GM23248 (cell line): ENCODE results near the gene EPGN.
"Not testable (repeated sequence)": the region's sequence is repeated elsewhere in the genome, so short reads cannot be mapped to it uniquely, and the experiment has no call there.

Source experiments
- EZH2 ChIP-seq: fragments of 200-600 bp; sonication (generic); IDR thresholded peaks from 2 replicates; pipeline ENCODE4 v1.6.1; 2018; ENCODE audit warnings: antibody characterized with exemption, mild to moderate bottlenecking; ENCODE audit not compliant: insufficient read depth, poor library complexity, severe bottlenecking
- EZH2phosphoT487 ChIP-seq: fragments of 200-600 bp; sonication (generic); IDR thresholded peaks from 2 replicates; pipeline ENCODE4 v1.6.1; 2018; ENCODE audit warnings: antibody characterized with exemption, moderate library complexity, mild to moderate bottlenecking, low read depth; ENCODE audit not compliant: insufficient read depth

DNA sequence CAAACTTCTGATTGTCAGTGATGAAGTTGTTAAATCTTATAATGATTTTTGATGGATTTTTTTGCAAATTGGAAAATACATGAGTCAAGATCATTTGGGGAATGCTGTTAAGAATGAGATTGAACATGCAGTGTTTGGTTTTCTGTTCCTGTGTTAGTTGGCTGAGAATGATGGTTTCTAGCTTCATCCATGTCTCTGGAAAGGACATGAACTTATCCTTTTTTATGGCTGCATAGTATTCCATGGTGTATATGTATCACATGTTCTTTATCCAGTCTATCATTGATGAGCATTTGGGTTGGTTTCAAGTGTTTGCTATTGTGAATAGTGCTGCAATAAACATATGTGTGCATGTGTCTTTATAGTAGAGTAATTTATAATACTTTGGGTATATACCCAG is 32.2 kb downstream of the EPGN start:
- TF ChIP-seq EZH2phosphoT487, EZH2: not testable (repeated sequence)
